Spinal cord (tissue), 10 donors: ENCODE results near the gene GUF1. TPM values are rescaled to one million over a fixed set of nuclear protein-coding genes. Genes with fewer than 3 reads are reported as not detected.
A peak's percentile ranks its signal among the peaks of the same experiment; 100 is the strongest.

Experiments
- DNase-seq, 6 donors: peaks; one replicate each; pipeline versions ENCODE4 v3.0.0 to v3.0.0-alpha.2; 2013 to 2015; ENCODE audit warnings: low spot score in 6 of 6, low read depth in 4 of 6
- H3K27ac ChIP-seq: one replicate; pipeline ENCODE4 v1.5.1; 2013; ENCODE audit warnings: low read depth, low read length, control low read depth
- H3K27me3 ChIP-seq: one replicate; pipeline ENCODE4 v1.6.1; 2013; ENCODE audit warnings: low read length; ENCODE audit not compliant: control insufficient read depth, insufficient read depth
- H3K36me3 ChIP-seq: one replicate; pipeline ENCODE4 v1.6.1; 2013; ENCODE audit warnings: low read length; ENCODE audit not compliant: control insufficient read depth, insufficient read depth
- H3K4me1 ChIP-seq: one replicate; pipeline ENCODE4 v1.6.1; 2013; ENCODE audit warnings: low read length; ENCODE audit not compliant: control insufficient read depth, insufficient read depth
- H3K4me3 ChIP-seq: one replicate; pipeline ENCODE4 v1.5.1; 2013; ENCODE audit warnings: low read depth, low read length, control low read depth
- H3K9me3 ChIP-seq: one replicate; pipeline ENCODE4 v1.6.1; 2013; ENCODE audit warnings: low read length; ENCODE audit not compliant: control insufficient read depth, insufficient read depth
- WGBS: methylation state at CpG from one replicate; pipeline ENCODE4 v1.1.5; 2013; ENCODE audit warnings: missing lambda C conversion rate; ENCODE audit not compliant: insufficient coverage; 5-methylcytosine and 5-hydroxymethylcytosine counted together
- polyA plus RNA-seq, 2 donors: library from polyadenylated mRNA; unstranded; fragments of 120-200 nt; gene quantifications; one replicate each; pipeline ENCODE4 v1.2.1, GENCODE V29; 2013; ENCODE audit not compliant: insufficient read length in 2 of 2
- total RNA-seq, 2 donors: library from RNA; depleted of rRNA in 1 of 2; stranded (reverse); fragments of 120-200 nt in 1 of 2; fragments of >200 nt in 1 of 2; gene quantifications; one replicate each; pipeline versions ENCODE4 v1.2.3 to v1.2.4, GENCODE V29; 2013 to 2014
- donor health status: healthy.

The GUF1 gene
- total and polyA plus RNA-seq, 4 donors: 21.9 to 33.2 (median 26.6) TPM

- H3K36me3 ChIP-seq: peaks cover 4% of the 10 kb centered on the region
- H3K4me1 ChIP-seq: no peaks in the 10 kb centered on the region
- H3K9me3 ChIP-seq: no peaks in the 10 kb centered on the region
- no peak overlapping the region for H3K27ac ChIP-seq
- no peak for DNase-seq
- WGBS: no CpG with 5 or more reads among the region's 1 CpG
- H3K27me3 ChIP-seq: no peaks in the 10 kb centered on the region
- H3K4me3 ChIP-seq: no peak overlapping the region
Measured at GRCh38 chr4:44684648-44685047, 6.4 kb downstream of the GUF1 start.

GRCh38 chr4:44700427-44700826 is 22.2 kb downstream of the GUF1 start:
- 100% methylated on average over 1 of the region's 1 CpG for WGBS
- no peaks in the 10 kb centered on the region for H3K9me3 ChIP-seq
- DNase-seq: no peak
- no peaks in the 10 kb centered on the region for H3K27me3 ChIP-seq
- no peak overlapping the region for H3K4me3 ChIP-seq
- no peak overlapping the region for H3K27ac ChIP-seq
- peaks cover 8% of the 10 kb centered on the region for H3K36me3 ChIP-seq
- no peaks in the 10 kb centered on the region for H3K4me1 ChIP-seq

- no peak for DNase-seq
- Histone ChIP-seq H3K9me3 (no peaks in the 10 kb centered on the region), H3K4me3 (no peak overlapping the region), H3K27ac (no peak overlapping the region), H3K27me3 (no peaks in the 10 kb centered on the region), H3K36me3 (peaks cover 8% of the 10 kb centered on the region), H3K4me1 (no peaks in the 10 kb centered on the region)
- WGBS: no CpG with 5 or more reads among the region's 2 CpGs
Measured at GRCh38 chr4:44701037-44701436, 22.8 kb downstream of the GUF1 start.

- Histone ChIP-seq H3K27me3 (no peaks in the 10 kb centered on the region), H3K36me3 (no peaks in the 10 kb centered on the region), H3K4me3 (no peak overlapping the region), H3K27ac (no peak overlapping the region), H3K9me3 (no peaks in the 10 kb centered on the region), H3K4me1 (no peaks in the 10 kb centered on the region)
- WGBS: no CpG with 5 or more reads among the region's 4 CpGs
- DNase-seq: no peak
Measured at GRCh38 chr4:44704673-44705072, 26.5 kb downstream of the GUF1 start.

GRCh38 chr4:44713125-44713524 is 34.9 kb downstream of the GUF1 start:
- H3K27ac ChIP-seq: no peak overlapping the region
- H3K4me3 ChIP-seq: no peak overlapping the region
- DNase-seq: no peak
- H3K27me3 ChIP-seq: no peaks in the 10 kb centered on the region
- no peaks in the 10 kb centered on the region for H3K4me1 ChIP-seq
- peaks cover 3% of the 10 kb centered on the region for H3K36me3 ChIP-seq
- no peaks in the 10 kb centered on the region for H3K9me3 ChIP-seq
- WGBS: 89% methylated on average over 1 of the region's 1 CpG

GRCh38 chr4:44716597-44716996 is 38.4 kb downstream of the GUF1 start:
- Histone ChIP-seq H3K36me3 (peaks cover 3% of the 10 kb centered on the region), H3K9me3 (no peaks in the 10 kb centered on the region), H3K4me1 (no peaks in the 10 kb centered on the region), H3K27me3 (no peaks in the 10 kb centered on the region), H3K4me3 (no peak overlapping the region), H3K27ac (no peak overlapping the region)
- WGBS: 83% methylated on average over 1 of the region's 5 CpGs
- no peak for DNase-seq

GRCh38 chr4:44720371-44720770 is 42.2 kb downstream of the GUF1 start:
- H3K4me3 ChIP-seq: no peak overlapping the region
- no peaks in the 10 kb centered on the region for H3K9me3 ChIP-seq
- H3K36me3 ChIP-seq: no peaks in the 10 kb centered on the region
- WGBS: 67% methylated on average over 1 of the region's 4 CpGs
- H3K27me3 ChIP-seq: no peaks in the 10 kb centered on the region
- peak in 1 of 6 donors; percentile 57 for DNase-seq
- H3K27ac ChIP-seq: no peak overlapping the region
- peaks cover 4% of the 10 kb centered on the region for H3K4me1 ChIP-seq

- no peaks in the 10 kb centered on the region for H3K27me3 ChIP-seq
- H3K4me1 ChIP-seq: peaks cover 4% of the 10 kb centered on the region
- no peak overlapping the region for H3K4me3 ChIP-seq
- H3K9me3 ChIP-seq: no peaks in the 10 kb centered on the region
- no peaks in the 10 kb centered on the region for H3K36me3 ChIP-seq
- WGBS: no CpG with 5 or more reads among the region's 3 CpGs
- no peak overlapping the region for H3K27ac ChIP-seq
- DNase-seq: no peak
Measured at GRCh38 chr4:44722001-44722400, 43.8 kb downstream of the GUF1 start.

GRCh38 chr4:44725166-44725565 is 46.9 kb downstream of the GUF1 start:
- WGBS: 29% methylated on average over 2 of the region's 6 CpGs
- no peaks in the 10 kb centered on the region for H3K36me3 ChIP-seq
- H3K9me3 ChIP-seq: no peaks in the 10 kb centered on the region
- H3K4me3 ChIP-seq: peak overlapping the region; percentile 88
- no peak overlapping the region for H3K27ac ChIP-seq
- peaks cover 4% of the 10 kb centered on the region for H3K4me1 ChIP-seq
- DNase-seq: peak in 1 of 6 donors; percentile 4
- no peaks in the 10 kb centered on the region for H3K27me3 ChIP-seq

GRCh38 chr4:44725726-44726037 is 47.5 kb downstream of the GUF1 start:
- peak in 1 of 6 donors; percentile 41 for DNase-seq
- Histone ChIP-seq H3K4me3 (peak overlapping the region; percentile 88), H3K27me3 (no peaks in the 10 kb centered on the region), H3K9me3 (no peaks in the 10 kb centered on the region), H3K4me1 (peaks cover 4% of the 10 kb centered on the region), H3K36me3 (no peaks in the 10 kb centered on the region), H3K27ac (peak overlapping the region; percentile 88)
- WGBS: 0% methylated on average over 6 of the region's 9 CpGs
